SK-N-MC (cell line): ENCODE results near the gene LPIN2.
"Not testable (repeated sequence)": the region's sequence is repeated elsewhere in the genome, so short reads cannot be mapped to it uniquely, and the experiment has no call there.

ENCODE experiments used
- DNase-seq: peaks from one replicate; pipeline ENCODE4 v3.0.0-alpha.2; 2011; ENCODE audit warnings: low read depth, low spot score
- H3K27ac ChIP-seq: fragments of 200-600 bp; sonication (generic); 2 replicates; pipeline ENCODE4 v1.5.1; 2016; ENCODE audit warnings: mixed run types
- H3K36me3 ChIP-seq: fragments of 200-600 bp; sonication (generic); 2 replicates; pipeline ENCODE4 v1.6.1; 2017; ENCODE audit warnings: antibody characterized with exemption, low read length, mixed read lengths; ENCODE audit not compliant: insufficient read depth
- H3K4me3 ChIP-seq: fragments of 200-600 bp; sonication (generic); 2 replicates; pipeline ENCODE4 v1.5.1; 2016
- H3K9ac ChIP-seq: fragments of 200-600 bp; sonication (generic); 2 replicates; pipeline ENCODE4 v1.8.0; 2017; ENCODE audit warnings: mixed run types, mixed read lengths; ENCODE audit not compliant: insufficient read length
- H3K9me3 ChIP-seq: fragments of 200-600 bp; sonication (generic); 2 replicates; pipeline ENCODE4 v1.6.1; 2017; ENCODE audit warnings: low read depth, mild to moderate bottlenecking, antibody characterized with exemption, low read length, moderate library complexity, mixed read lengths
- EZH2 ChIP-seq: fragments of 200-600 bp; sonication (generic); IDR thresholded peaks from one replicate; pipeline ENCODE4 v1.6.1; 2017; ENCODE audit warnings: antibody characterized with exemption
- FOXP2 ChIP-seq: optimal IDR thresholded peaks from 2 replicates; pipeline ENCODE3; 2011; ENCODE audit warnings: mild to moderate bottlenecking, moderate library complexity; ENCODE audit not compliant: insufficient read depth; ENCODE audit errors: extremely low read length, control extremely low read depth
- POLR2AphosphoS5 ChIP-seq: IDR thresholded peaks from 2 replicates; pipeline ENCODE4 v1.6.1; 2012; ENCODE audit warnings: mild to moderate bottlenecking, low read depth, low read length, borderline replicate concordance

LPIN2 gene

DNA sequence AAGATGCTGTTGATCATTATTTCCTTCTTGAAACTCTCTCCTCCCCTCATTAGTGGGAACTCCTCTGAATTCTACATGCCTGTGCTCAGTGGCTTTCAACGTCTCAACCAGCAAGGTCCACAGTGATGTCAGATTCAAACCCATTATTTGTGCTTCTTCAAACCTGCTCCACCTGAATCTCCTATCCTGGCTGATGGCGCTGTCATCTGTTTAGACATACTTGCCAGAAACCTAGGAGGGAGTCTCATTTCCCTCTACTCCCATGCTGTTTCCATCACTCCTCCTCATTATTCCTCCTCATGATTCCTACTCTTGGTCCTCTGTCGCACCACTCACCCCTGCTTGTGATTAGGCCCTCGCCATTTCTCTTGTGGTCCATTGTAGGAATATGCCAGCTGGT is 2.9 kb upstream of the LPIN2 start:
- no peak for DNase-seq
- peaks cover 2% of the 10 kb centered on the region; the same call in 1 of the 2 replicates for H3K36me3 ChIP-seq
- H3K27ac ChIP-seq: no peak overlapping the region
- no peak overlapping the region for H3K4me3 ChIP-seq
- no peak overlapping the region for H3K9ac ChIP-seq
- H3K9me3 ChIP-seq: no peaks in the 10 kb centered on the region
- TF ChIP-seq EZH2 (no peak), FOXP2 (no peak), POLR2AphosphoS5 (no peak)

DNA sequence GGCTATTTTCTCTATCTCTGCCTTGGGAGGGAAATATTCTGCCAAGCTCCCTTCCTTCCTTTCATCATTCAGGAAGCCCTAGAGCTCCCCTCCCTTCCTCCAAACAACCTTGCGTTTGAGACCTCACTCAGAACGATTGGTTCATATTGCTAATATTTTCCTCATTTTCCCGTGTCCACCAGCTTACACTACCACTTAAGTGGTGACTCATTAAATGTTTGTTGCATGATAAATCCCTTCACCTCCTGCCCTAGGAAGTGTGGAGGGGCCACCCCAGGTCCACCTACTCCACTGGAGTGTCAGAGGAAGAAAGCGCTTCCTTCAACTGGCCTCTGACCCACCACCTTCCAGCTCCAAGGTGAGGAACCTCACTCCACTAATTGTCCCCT is 2.3 kb upstream of the LPIN2 start:
- Histone ChIP-seq H3K9me3 (no peaks in the 10 kb centered on the region), H3K9ac (no peak overlapping the region), H3K36me3 (peaks cover 8% of the 10 kb centered on the region; the same call in 1 of the 2 replicates), H3K4me3 (peak overlapping the region; percentile 65), H3K27ac (peak overlapping the region; percentile 84)
- DNase-seq: no peak
- TF ChIP-seq EZH2 (no peak), POLR2AphosphoS5 (no peak), FOXP2 (no peak)

DNA sequence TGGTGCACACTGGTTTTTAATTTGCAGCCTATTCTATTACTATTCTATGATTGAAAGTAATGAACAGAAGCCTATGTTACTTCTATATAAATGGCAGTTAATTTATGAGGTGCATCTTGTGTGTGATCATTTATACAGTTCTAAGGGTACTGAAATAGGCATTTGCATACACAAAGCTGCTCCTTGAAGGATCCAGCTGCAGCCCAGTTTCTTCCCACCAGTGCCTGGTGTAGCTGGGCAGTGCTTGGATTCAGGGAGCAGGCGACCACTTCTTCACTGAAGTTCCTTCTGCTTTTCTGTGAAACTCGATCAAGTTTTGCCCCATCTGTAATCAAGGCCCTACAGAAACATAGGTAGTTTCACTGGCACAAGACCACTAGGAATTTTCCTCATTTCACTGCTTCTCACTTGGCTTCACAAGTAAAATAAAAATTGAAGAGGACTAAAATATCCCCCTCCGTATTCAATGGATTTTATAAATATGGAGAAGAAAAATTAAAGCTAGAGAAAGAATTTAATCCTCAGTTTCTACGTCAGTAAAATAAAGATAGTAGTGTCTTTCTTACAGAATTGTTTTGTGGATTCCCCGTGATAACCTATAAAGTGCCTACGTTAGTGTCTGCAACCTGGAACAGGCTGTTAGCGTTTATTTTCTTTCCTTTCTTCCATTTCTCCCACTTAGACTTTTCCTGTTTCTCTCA is 1.7 kb upstream of the LPIN2 start:
- TF ChIP-seq POLR2AphosphoS5: no peak
- no peak for TF ChIP-seq EZH2
- no peak for TF ChIP-seq FOXP2
- peak overlapping the region; percentile 28 for H3K9ac ChIP-seq
- no peaks in the 10 kb centered on the region for H3K9me3 ChIP-seq
- H3K36me3 ChIP-seq: peaks cover 10% of the 10 kb centered on the region; the same call in 1 of the 2 replicates
- peak overlapping the region; percentile 84 for H3K27ac ChIP-seq
- H3K4me3 ChIP-seq: peak overlapping the region; percentile 65
- DNase-seq: no peak

DNA sequence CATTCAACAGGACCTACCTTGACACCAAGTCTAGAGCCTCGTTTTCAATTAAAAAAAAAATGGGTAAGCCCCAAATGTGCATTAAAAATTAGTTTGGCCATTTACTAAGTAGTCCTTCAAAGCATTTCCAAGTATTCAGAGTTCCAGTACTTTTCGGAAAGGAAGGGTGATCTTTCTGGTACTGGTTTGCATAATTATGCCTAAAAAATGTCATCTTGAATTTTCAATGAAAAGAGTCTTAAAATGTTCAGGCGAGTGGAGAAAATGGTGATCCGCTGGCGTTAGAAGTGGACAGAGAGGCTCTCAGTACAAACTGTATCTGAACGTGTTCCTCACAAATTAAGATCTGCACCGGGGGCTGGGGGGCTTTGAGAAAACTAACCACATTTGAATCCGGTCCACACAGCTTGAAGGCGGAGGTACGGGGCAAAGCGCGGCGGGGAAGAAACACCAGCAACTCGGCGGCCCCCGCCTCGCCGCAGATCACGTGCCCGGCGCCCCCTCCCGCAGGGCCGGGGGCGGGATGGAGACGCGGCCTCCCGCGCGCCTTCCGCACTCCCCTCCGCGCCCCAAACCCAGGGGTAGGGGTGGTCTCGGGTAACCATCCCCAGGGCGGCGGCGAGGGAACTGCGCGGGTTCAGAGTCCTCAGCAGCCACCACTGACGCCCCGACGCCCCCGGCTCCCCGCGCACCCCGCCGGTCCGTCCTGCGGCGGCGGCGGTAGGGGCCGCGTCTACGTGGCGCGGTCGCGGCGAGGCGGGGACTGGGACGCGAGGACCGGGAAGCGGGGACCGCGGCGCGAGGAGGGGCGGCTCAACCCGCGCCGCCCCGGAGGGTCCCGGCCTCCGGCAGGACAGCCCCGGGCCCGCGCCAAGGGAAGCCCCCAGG is 564 bp downstream of the LPIN2 start:
- no peak overlapping the region for H3K27ac ChIP-seq
- peaks cover 21% of the 10 kb centered on the region; the same call in 1 of the 2 replicates for H3K36me3 ChIP-seq
- H3K9ac ChIP-seq: peak overlapping the region; percentile 55
- TF ChIP-seq POLR2AphosphoS5 (peak; percentile 38; the same call in 1 of the 2 replicates), FOXP2 (peak; percentile 37), EZH2 (no peak)
- no peak for DNase-seq
- no peaks in the 10 kb centered on the region for H3K9me3 ChIP-seq
- peak overlapping the region; percentile 79 for H3K4me3 ChIP-seq

DNA sequence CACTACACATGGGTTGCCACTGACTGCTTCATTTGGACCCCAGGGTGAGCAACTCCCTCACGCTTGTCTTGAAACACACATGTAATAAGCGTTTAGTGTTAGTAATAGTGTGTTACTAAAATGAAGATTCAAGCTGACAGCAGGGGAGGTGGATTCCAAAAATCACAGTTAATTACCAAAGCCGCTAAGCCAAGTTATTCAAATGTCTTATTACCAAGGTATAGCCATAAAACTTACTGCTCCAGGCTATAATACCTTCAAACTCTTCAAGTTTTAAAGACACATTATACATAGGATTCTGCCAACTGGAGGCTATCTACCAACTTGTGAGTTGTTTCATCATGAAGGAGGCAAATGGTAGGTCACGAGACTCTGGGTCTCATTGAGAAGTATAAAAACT is 2.9 kb downstream of the LPIN2 start:
- no peak for DNase-seq
- peaks cover 28% of the 10 kb centered on the region; the same call in 1 of the 2 replicates for H3K36me3 ChIP-seq
- no peak overlapping the region for H3K9ac ChIP-seq
- no peak overlapping the region for H3K4me3 ChIP-seq
- TF ChIP-seq EZH2: no peak
- no peak for TF ChIP-seq POLR2AphosphoS5
- TF ChIP-seq FOXP2: no peak
- no peak overlapping the region; the same call in 1 of the 2 replicates for H3K27ac ChIP-seq
- no peaks in the 10 kb centered on the region for H3K9me3 ChIP-seq

DNA sequence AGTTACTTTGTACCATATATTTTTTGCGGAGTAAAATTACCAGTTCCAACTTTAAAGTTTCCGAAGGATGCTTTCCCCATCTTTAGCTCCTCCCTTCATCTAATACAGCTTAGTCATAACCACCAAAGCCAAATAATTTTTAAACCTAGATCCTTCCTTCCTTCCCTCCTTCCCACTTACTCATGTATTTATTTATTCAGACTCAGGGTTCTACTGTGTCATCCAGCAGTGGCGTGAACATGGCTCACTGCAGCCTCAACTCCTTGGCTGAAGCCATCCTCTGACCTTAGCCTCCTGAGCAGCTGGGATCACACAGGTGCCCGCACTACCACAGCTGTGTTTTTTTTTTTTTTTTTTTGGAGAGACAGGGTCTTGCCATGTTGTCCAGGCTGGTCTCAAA is 4.4 kb downstream of the LPIN2 start:
- no peak for DNase-seq
- Histone ChIP-seq H3K27ac (no peak overlapping the region), H3K4me3 (no peak overlapping the region), H3K9ac (no peak overlapping the region), H3K36me3 (peaks cover 40% of the 10 kb centered on the region), H3K9me3 (0 out of 2 replicates have a peak, but pooled peaks cover 3% of the 10 kb centered on the region)
- no peak for TF ChIP-seq EZH2
- no peak for TF ChIP-seq POLR2AphosphoS5
- no peak for TF ChIP-seq FOXP2

DNA sequence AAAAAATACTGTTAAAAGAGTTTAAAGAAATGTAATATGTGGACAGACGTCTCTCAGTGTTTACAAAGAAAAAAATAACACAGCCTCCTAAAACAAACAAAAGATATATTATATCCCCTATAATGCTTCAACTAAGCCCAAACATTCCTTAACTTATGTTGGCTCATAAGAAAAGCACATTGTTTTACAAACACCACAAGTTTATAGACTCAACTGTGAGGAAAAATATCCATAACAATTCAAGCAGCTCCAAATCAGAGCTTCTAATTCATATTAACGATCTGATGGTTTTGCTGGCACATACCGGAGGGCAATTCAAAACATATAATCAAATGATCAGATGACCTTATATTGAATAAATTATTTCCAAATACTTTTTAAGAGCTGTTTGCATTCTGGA is 5.5 kb downstream of the LPIN2 start:
- H3K27ac ChIP-seq: no peak overlapping the region
- H3K9ac ChIP-seq: no peak overlapping the region
- no peak overlapping the region for H3K4me3 ChIP-seq
- DNase-seq: no peak
- 0 out of 2 replicates have a peak, but pooled peaks cover 3% of the 10 kb centered on the region for H3K9me3 ChIP-seq
- TF ChIP-seq POLR2AphosphoS5 (no peak), FOXP2 (no peak), EZH2 (no peak)
- peaks cover 50% of the 10 kb centered on the region for H3K36me3 ChIP-seq

DNA sequence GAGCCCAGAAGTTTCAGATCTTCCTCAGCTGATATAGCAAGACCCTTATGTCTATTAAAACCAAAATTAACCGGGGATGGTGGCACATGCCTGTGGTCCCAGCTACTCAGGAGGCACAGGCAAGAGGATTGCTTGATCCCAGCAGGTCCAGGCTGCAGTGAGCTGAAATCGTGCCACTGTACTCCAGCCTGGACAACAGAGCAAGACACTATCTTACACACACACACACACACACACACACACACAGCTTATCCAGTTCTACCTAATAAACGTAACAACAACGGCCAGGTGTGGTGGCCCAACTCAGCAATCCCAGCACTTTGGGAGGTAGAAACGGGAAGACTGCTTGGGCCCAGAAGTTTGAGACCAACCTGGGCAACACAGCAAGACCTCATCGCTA is 7.5 kb downstream of the LPIN2 start:
- Histone ChIP-seq H3K36me3 (peaks cover 47% of the 10 kb centered on the region), H3K9me3 (0 out of 2 replicates have a peak, but pooled peaks cover 3% of the 10 kb centered on the region)
- TF ChIP-seq EZH2 (no peak), POLR2AphosphoS5 (no peak), FOXP2 (no peak)

DNA sequence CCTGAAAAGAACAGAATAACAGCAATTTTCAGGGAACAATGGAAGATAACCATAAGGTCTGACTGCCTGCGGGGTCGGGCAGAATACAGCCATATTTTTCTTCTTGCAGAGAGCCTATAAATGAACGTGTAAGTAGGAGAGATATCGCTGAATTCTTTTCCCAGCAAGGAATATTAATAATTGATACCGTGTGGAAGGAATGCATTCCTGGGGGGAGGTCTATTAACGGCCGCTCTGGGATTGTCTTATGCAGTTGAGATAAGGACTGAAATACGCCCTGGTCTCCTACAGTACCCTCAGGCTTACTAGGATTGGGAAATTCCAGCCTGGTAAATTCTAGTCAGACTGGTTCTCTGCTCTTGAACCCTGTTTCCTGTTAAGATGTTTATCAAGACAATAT is 9.2 kb downstream of the LPIN2 start:
- Histone ChIP-seq H3K36me3 (peaks cover 41% of the 10 kb centered on the region), H3K27ac (peak overlapping the region; percentile 53), H3K4me3 (peak overlapping the region; percentile 26; the same call in 1 of the 2 replicates)
- not testable (repeated sequence) for H3K9ac ChIP-seq, H3K9me3 ChIP-seq, DNase-seq

More for the DNA sequence above, 7.5 kb downstream of the LPIN2 start:
- DNase-seq: no peak
- no peak overlapping the region for H3K4me3 ChIP-seq
- H3K9ac ChIP-seq: no peak overlapping the region
- H3K27ac ChIP-seq: no peak overlapping the region
